NCI-H2171 treated with DMSO at 0.1 percent for 48 hours (cell line): Measurements from ENCODE around the gene STK11IP.

Source experiments
- DNase-seq: peaks from one replicate; lab custom pipeline; 2025; lab: John Stamatoyannopoulos, UW

STK11IP gene

DNA sequence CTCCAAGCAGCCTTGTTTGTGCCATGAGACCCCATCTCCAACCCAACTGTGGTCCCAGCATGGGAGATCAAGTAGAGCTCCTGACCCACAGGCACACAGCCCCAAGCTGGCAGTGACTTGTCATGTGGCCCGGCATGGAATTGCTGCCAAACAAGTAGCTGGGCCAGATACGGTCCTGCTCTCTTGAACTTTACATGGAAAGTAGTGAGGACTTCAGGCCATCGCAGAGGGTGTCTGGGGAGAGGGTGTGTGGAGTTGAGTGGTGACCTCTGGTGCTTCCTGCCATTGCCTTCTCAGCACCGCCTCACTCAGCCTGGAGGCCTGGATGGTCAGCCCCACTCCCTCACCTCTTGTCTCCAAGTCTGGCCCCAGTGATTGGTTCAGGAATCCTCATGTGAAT is 18.9 kb downstream of the STK11IP start:
- no peak for DNase-seq

DNA sequence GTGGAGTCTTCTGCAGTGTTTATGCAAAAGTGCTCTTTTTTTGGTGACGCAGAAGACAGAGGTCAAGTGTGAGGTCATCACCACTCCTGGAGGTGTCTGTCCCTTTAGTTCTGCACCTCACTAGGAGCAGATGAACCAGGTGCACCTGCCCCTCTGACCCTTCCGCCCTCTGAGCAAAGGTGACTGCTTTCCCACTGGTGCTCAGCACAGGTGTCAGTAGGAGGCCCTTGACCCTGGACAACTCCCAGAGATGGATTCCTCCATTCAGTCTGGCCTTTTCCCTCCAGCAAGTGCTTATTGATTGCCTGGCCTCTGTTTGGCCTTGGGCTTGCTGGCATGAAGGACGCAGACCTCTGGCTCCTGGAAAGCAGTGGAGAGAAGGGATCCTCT is 21.1 kb downstream of the STK11IP start:
- no peak for DNase-seq

DNA sequence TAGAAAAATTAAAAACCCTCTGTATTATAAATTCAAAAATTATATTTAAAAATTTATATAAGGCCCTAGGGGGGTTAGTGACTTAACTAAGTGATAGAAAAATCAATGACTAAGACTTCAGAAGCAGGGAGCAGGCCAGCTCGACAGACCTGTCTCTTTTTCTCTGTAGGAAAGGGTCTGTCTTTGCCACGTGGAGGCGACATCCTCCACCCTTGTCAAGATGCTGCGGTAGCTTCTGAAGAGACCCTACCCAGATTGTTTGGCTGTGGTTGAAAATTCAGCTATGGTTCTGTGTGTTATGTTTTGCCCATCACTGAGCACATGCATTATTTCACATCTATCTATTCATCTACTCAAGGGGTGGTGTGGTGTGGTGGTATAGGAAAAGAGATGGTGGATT is 21.6 kb downstream of the STK11IP start:
- DNase-seq = no peak

DNA sequence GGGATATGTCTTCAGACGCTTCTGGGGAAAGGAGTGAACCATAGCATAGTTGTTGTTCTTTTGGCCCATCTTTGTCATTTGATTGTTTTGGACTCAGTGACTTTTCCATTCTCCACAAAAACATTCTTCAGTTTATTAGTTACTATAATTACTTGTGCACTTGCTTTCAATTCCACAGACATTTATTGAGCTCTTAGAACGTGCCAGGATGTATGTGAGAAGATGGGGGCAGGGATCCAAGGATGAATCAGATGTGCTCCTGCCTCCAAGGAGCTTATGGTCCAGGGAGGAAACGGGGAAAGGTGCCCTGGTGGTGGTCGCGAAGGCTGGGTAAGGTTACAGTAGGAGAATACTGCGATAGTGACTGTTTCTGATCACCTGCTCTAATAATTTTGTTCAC is 22.9 kb downstream of the STK11IP start:
- no peak for DNase-seq

DNA sequence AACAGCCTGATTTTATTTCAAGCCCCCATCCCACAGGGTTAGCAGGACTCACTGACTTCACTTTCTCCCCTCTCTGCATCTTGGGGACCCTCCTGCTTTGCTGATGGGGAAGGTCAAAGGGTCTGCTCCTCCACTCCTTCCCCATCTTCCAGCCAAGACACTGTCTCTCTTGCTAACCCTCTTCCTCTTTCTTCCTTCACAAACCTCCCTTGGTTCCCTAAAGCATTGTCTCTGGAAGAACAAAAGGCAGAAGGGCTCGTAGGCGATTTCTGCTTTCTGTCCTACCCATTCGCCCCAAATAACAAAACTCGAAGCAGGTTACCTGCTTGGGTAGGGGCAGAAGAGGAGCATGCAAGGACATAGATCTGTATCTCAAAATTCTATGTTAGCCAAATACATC is 24.3 kb downstream of the STK11IP start:
- DNase-seq = no peak

DNA sequence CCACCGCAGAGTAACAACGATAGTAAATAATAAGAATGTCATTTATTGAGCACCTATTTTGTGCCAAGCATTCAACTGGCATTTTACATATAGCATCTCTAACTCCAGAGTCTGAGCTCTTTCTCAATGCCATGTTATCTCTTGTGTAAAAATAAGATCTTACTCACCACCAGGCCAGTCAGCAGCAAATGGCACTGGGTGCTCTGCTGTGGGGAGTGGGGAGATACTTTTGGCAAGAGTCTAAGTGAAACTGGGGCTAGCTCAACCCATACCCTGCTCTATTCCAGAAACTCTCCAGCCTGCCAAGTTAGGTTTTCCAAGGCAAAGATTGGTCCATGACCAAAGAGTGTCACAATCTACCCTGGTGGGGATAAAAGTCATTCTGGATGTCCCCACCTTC is 24.8 kb downstream of the STK11IP start:
- no peak for DNase-seq

DNA sequence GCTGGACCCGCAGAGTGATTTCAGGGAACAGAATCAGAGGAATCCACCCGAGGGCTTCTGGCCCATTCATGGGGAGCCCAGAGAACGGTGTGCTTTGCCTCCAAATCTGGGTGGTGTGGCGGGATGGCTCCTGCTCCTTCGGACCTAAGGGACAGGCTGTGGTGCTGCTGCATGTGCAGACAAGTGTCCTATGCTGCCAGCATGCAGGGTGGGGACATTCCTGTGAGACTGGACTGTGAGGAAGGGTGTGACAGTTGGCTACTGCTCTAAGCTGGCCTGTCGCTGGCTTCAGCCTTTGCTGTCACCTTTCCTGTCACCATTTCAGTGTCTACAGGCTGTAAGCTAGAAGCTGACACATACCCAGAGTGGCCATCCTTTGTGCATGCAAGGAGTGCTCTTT is 26.9 kb downstream of the STK11IP start:
- DNase-seq = no peak

DNA sequence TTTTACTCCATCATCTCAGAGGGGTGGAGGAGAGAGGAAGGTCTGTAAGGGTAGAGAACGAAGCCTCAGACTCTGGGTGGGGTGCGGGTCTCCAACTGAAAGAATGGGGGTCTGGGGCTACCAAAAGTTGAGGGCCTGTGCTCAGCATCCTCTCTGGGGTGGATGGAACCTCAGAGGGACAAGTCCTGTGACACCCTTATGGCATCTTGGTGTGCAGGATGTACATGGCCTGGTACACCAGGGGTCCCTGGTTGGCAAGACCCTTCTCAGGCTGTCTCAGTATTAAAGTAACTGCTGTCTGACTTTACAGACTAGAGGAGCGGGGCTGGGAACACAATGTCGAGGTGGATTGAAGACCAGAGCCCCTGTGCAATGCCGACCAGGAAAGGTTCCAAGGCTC is 27.5 kb downstream of the STK11IP start:
- no peak for DNase-seq

DNA sequence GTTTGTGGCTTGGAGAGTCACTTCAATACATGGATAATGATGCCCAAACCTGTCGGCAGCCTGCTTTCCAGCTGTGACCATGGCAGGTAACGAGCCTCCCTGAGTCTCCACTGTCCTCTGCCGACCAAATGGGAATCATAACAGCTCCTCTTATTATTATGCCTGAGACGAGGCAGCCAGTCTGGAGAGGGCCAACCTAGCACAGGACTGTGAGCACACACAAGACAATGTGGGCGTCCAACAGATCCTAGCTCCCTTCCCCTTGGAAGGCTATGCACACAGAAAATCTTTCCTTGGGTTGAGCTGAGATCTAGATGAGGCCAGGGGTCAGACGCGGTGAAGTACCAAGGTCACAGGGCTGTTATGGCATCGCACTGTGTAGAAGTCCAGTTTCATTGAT is 28.9 kb downstream of the STK11IP start:
- DNase-seq = no peak

DNA sequence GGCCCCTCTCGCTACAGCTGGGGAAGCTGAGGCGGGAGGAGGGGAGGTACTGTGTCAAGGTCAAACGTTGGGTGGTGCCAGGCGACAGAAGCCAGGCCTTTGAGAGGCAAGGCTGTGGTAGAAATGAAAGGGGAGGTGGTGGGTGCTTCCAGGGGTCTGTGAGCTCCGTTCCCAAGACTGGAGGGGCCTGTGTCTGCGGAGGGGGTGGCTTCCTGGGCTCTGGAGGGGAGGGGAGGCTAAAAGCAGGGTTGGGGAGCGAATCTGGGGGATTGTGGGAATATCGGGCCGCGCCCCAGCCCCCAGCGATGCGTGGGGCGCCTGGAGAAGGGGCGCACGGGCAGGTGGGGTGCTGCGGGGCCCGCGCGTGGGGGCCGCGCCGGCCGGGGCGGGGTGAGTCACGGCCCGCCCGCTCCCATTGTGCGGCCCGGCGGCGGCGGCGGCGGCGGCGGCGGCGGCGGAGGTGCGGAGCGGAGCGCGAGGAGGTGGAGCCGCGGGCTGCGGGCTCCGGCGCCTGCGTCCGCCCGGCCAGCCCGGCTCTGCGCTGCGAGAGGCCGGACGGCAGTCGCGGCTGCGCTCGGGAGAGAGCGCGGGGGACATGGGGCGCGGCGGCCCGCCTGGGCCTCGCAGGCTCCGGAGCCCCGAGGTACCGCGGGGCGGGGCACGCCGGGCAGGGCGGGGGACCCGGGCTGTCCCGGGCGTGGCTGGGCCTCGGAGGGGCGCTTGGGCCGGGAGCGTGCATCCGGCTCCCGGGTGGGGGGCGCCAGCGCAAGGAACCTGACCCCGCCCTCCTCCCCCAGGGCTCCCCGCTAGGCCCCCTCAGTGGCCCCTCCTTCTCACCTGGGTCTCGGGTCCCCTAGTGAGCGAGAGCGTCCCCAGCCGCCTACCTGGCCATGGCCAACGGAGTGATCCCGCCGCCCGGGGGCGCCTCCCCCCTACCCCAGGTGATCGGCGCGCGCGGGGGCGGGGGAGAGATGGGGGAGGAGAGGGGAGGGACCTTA is 29.7 kb downstream of the STK11IP start, which contains the start of gene SLC4A3:
SLC4A3 (plus strand) TSS at position 528 of the 998 bp plus-strand sequence; CDS start at position 891, 363 bp downstream.
- DNase-seq = peak; percentile 51

DNA sequence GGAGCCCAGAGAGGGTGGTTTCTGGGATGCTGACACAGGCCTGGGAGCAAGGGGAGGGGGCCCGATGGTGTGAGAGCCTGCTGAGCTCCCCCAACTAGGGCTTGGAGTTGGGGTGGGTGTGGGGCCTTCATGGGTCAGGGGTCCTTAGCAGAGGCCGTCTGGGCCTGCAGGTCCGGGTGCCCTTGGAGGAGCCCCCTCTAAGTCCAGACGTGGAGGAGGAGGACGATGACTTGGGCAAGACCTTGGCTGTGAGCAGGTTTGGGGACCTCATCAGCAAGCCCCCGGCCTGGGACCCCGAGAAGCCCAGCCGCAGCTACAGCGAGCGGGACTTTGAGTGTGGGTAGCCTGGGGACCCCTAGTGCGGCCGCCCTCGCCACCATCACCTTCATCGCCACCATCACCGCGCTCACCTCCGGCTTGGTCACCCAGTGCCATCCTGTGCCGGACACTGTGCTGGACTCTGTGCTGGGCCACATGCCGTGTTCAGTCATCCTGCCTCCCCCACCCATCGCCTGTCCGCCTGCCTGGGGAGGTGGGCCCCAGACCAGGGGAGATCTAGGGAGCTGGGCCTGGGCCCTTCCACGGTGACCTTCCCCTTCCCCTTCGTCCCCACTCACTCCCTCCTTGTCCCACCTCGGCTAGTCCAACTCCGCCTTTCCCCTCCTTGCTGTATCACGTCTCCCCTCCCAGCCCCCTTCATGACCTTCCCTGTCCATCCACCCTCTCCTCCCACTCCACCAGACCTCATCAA is 30.8 kb downstream of the STK11IP start:
- no peak for DNase-seq

DNA sequence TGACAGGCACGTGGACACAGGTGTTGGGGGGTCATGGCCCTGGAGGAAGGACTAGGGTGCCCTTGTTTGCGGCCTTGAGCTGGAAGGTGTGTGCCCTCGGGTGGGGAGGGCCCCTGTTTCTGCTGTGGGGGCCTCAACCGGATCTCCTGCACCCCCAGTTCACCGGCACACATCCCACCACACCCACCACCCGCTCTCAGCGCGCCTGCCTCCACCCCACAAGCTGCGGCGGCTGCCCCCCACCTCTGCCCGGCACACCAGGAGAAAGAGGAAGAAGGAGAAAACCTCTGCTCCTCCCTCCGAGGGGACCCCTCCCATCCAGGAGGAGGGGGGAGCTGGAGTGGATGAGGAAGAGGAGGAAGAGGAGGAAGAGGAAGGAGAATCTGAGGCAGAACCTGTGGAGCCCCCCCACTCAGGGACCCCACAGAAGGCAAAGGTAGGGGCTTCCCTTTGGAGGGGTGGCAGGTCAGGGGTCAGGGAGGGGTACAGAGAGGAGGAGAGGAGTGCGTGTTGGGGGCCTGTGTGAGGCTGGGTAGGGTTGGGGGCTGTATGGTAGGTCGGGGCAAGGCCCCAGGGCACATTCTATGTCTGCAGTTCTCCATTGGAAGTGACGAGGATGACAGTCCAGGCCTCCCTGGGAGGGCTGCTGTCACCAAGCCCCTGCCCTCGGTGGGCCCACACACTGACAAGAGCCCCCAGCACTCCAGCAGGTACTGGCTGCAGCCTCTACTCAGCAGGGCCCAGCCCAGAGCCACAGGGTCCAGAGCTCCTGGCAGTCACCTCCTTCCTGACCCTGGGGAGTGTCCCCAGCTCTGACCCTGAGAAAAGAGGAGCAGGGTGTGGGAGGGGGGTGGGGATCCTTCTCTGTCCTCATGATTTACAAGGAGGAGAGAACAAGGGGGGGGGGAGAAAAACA is 31.6 kb downstream of the STK11IP start:
- no peak for DNase-seq

DNA sequence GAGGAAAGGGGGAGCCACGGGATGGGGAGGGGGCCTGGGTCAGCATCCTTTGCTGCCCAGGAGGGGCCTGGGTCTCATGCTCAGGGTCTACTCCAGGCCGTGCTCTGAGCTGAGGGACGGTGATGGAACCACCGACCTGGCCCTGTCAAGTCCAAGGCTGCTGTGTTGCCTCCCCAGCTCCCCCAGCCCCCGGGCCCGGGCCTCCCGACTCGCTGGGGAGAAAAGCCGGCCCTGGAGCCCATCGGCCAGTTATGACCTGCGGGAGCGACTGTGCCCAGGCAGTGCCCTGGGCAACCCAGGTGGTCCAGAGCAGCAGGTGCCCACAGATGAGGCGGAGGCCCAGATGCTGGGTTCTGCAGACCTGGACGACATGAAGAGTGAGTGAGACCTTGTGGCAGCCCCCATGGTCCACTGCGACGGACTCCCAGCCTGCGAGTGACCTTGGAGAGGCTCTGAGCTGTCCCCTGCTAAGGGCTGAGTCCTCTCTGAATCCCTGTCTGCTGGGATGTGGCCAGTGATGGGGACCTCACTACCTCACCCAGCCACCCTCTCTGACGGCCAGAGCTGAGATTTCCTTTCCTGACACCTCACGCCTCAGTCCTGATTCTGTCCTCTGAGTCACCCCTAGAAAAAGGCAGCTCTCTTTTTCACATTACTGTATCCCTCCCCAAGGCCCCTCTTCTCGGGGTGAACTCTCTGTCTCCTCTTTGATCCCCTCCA is 32.5 kb downstream of the STK11IP start:
- no peak for DNase-seq

DNA sequence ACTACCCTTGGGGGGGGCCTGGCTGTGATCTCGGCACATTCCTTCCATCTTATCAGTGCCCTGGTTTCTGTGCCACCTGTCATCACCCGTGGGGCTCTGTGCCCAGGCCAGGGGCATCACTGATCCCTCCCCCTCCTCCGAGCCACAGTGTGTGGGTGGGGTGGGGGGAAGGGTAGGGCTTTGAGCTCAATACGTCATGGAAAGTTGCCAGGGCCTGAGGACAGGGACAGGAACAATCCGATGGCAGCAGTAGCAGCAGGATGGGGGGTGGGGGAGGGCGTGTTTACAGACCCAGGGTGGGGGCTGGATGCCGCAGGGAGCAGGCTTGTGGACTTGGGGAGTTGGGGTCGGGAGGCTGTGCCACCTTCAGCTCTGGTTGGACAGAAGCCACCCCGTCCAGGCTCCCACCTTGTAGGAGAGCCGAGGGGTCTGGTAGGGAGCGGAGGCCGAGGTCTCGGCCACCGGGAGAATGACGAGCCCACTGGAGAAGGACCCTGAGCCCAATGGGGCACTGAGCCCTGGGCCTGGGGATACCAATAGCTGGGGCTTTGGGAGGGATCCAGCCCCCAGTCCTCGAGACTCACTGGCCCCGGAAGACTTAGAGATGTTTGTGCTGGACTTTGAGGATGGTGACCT is 33.2 kb downstream of the STK11IP start:
- DNase-seq = no peak

DNA sequence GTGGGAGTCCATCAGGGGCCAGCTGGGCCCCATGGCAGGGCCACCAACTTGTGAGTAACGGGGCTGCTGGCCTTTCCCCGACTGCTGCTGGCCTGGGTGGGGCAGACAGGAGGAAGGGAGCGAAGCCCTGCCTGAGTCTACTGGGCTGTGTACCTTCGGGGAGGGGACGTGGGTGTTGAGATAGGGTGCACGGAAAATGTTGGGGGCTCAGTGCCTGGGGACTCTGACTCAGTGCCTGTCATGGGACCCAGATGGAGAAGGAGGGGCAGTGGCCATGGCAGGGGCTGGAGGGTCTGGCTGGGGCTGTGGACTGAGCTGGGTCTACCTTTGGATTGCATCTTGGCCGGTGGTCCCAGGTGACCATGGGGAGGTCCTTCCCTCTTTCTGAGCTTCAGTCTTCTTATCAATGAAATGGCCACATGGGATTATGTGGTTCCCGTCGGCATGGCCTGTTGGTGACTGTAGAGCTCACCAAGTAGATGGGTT is 33.8 kb downstream of the STK11IP start:
- no peak for DNase-seq

DNA sequence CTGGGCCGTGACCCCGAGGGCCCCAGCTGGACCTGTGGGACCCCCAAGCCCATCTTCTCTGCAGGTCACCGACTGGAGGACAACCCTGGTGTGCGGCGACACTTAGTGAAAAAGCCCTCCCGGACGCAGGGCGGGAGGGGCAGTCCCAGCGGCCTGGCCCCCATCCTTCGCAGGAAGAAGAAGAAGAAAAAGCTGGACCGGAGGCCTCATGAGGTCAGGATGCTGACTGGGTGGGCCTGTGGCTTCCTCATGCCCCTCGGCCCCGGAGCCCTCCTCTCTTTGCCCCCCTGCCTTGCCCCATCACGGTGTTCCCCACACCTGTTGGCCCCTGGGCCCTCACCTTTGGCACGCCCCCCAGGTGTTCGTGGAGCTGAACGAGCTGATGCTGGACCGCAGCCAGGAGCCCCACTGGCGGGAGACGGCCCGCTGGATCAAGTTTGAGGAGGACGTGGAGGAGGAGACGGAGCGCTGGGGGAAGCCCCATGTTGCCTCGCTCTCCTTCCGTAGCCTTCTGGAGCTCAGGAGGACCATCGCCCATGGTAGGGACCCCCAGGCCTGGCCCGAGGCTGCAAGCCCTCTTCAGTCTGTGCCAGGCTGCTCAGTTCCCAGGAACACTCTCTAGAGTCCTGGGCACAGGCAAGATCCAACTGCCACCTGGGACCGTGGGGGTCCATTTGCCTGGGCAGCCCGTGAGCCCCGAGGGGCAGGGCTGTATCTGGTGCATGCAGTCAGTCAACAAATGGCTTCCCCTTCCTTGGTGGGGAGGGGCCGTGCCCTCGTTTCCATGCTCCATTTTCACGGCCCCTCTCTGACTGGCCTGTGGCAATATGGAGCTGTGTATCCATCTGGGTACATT is 34.5 kb downstream of the STK11IP start:
- no peak for DNase-seq

DNA sequence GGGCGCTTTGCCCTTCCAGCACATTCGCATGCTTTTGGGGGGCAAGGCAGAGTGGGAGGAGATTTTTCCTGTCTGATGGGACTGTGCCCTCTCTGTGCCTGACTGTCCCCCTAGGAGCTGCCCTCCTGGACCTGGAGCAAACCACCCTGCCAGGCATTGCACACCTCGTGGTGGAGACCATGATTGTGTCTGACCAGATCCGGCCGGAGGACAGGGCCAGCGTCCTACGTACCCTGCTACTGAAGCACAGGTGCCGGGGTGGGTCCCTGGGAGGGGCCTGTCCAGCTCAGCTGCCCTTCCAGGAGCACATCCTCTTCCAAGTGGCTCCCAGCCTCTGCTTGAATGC is 35.1 kb downstream of the STK11IP start:
- no peak for DNase-seq

DNA sequence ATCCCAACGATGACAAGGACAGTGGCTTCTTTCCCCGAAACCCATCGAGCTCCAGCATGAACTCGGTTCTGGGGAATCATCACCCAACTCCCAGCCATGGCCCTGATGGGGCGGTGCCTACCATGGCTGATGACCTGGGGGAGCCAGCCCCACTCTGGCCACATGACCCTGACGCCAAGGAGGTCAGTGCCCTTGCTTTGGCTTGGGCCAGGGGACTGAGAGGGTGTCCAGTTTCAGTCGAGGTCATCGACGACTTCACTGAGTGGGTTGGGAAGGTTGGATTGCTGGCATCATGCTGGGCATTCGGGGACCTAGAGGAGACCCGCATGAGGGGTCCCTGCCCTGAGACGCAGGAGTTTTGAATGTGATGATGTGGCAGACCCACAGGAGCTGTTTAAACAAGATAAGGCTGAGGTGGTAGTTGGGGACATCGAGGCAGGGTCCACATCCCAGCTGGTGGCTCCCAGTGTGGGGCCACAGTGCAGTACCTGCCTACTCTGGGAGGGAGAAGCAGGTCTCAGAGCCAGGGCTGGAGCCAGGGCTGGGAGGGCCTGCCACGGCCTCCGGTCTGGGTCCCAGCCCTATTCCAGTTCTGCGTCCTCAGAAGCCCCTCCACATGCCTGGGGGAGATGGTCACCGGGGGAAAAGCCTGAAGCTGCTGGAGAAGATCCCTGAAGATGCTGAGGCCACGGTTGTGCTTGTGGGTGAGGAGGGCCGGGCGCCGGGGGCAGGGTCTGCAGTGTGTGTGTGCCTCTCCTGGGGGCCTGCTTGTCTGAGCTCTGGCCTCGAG is 35.8 kb downstream of the STK11IP start:
- no peak for DNase-seq
